Measurements from ENCODE around the gene ERC1. TPM values are rescaled to one million over a fixed set of nuclear protein-coding genes. Genes with fewer than 3 reads are reported as not detected.

The ERC1 gene
- total and polyA plus RNA-seq, 9 of the 15 experiments (the other 6 are each of a cell fraction or from before 2014, with no cell fraction given), result 0.74 to 11.8 (median 4.8) TPM

DNA sequence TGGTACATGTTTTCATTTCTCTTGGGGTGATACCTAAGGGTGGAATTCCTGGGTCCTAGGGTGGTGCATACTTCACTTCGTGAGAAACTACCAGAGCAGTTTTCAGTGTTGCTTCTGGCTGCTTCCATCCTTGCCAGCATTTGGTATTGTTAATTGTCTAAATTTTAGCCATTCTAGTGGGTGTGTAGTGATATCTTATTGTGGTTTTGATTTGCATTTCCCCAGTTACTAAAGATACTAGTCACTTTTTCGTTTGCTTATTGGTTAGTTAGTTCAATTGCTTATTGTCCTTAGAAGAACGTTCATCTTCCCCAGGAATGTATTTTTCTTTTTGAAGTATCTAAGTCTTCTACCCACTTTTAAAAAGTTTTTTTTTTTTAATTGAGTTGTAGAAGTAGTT lies 80.2 kb downstream of the ERC1 start:
- Histone ChIP-seq H3K4me1 (replicated peaks in 1 of 2; ENCODE audit: control insufficient read depth in 2 of 2, insufficient read depth in 2 of 2, low read length in 2 of 2) (no peaks in the 10 kb centered on the region), H4K20me1 (replicated peaks; ENCODE audit: control insufficient read depth, insufficient read depth, low read length) (no peaks in the 10 kb centered on the region), H3K9me3 (replicated peaks; ENCODE audit: control insufficient read depth, insufficient read depth, low read depth, low read length) (no peaks in the 10 kb centered on the region), H3K27me3 (ENCODE audit: control insufficient read depth in 2 of 2, insufficient read depth in 2 of 2, low read length in 2 of 2) (no peaks in the 10 kb centered on the region), H2AFZ (ENCODE audit: low read depth, low read length) (no peak overlapping the region), H3K27ac (ENCODE audit: extremely low read depth, low read depth, low read length) (no peak overlapping the region), H3K9me1 (ENCODE audit: control insufficient read depth, insufficient read depth, low read length) (no peaks in the 10 kb centered on the region), H3K4me3 (no peak overlapping the region), H3K79me2 (ENCODE audit: control insufficient read depth, insufficient read depth, low read length) (no peaks in the 10 kb centered on the region), H3K9ac (ENCODE audit: insufficient read depth in 1 of 2, low read depth in 2 of 2, low read length in 2 of 2) (no peak overlapping the region), H3K4me2 (ENCODE audit: insufficient read depth, low read length) (no peak overlapping the region), H3K36me3 (ENCODE audit: control insufficient read depth, insufficient read depth, low read length) (no peaks in the 10 kb centered on the region)
- TF ChIP-seq ETV6 (IDR thresholded peaks at IDR 0.05; ENCODE audit: borderline replicate concordance in 1 of 2, low read depth in 2 of 2, low read length in 1 of 2) (no peak), ETV6 (CRISPR knock-in tag; IDR thresholded peaks at IDR 0.05; ENCODE audit: borderline replicate concordance) (no peak)
- TF ChIP-seq, protein P1, sequence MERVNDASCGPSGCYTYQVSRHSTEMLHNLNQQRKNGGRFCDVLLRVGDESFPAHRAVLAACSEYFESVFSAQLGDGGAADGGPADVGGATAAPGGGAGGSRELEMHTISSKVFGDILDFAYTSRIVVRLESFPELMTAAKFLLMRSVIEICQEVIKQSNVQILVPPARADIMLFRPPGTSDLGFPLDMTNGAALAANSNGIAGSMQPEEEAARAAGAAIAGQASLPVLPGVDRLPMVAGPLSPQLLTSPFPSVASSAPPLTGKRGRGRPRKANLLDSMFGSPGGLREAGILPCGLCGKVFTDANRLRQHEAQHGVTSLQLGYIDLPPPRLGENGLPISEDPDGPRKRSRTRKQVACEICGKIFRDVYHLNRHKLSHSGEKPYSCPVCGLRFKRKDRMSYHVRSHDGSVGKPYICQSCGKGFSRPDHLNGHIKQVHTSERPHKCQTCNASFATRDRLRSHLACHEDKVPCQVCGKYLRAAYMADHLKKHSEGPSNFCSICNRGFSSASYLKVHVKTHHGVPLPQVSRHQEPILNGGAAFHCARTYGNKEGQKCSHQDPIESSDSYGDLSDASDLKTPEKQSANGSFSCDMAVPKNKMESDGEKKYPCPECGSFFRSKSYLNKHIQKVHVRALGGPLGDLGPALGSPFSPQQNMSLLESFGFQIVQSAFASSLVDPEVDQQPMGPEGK (CRISPR knock-in tag; IDR thresholded peaks at IDR 0.05; ENCODE audit: borderline replicate concordance), result no peak
- WGBS (ENCODE audit: insufficient coverage, low coverage, missing lambda C conversion rate), result 22% methylated on average over 3 of the region's 3 CpGs
- DNase-seq (ENCODE audit: extremely low read depth in 1 of 4, low spot score in 3 of 4) (no peak), FAIRE-seq (no peak), ATAC-seq (no peak)
- POLR2A ChIA-PET, result no interaction called here
- intact Hi-C loops (cut with micrococcal nuclease) (no loop called here), in situ Hi-C loops (cut with MboI) (loop anchor here (10.0 kb wide), 1 partner anchor 506 kb away; no protein-coding TSS in a partner anchor)
- BruUV-seq (replicated peaks), result no TSS peak
- CTCF ChIA-PET (ENCODE audit: low intra/inter-chr PET ratio), result no interaction called here

DNA sequence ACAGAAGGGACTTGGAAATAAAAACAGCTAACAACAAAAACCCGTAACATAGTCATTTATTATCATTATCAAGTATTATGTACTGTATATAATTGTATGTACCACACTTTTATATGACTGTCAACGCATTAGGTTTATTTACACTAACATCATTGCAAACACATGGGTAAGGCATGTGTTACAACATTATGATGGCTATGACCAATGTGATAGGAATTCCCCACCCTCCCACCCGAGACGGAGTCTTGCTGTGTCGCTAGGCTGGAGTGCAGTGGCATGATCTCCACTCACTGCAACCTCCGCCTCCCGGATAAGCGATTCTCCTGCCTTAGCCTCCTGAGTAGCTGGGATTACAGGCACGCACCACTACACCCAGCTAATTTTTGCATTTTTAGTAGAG lies 82.6 kb downstream of the ERC1 start:
- Histone ChIP-seq H3K9me1 (ENCODE audit: control insufficient read depth, insufficient read depth, low read length) (no peaks in the 10 kb centered on the region), H3K9ac (ENCODE audit: insufficient read depth in 1 of 2, low read depth in 2 of 2, low read length in 2 of 2) (no peak overlapping the region), H4K20me1 (replicated peaks; ENCODE audit: control insufficient read depth, insufficient read depth, low read length) (no peaks in the 10 kb centered on the region), H3K79me2 (ENCODE audit: control insufficient read depth, insufficient read depth, low read length) (no peaks in the 10 kb centered on the region), H3K4me3 (no peak overlapping the region), H3K4me2 (ENCODE audit: insufficient read depth, low read length) (no peak overlapping the region), H3K27ac (ENCODE audit: extremely low read depth, low read depth, low read length) (no peak overlapping the region), H3K36me3 (ENCODE audit: control insufficient read depth, insufficient read depth, low read length) (no peaks in the 10 kb centered on the region), H3K27me3 (ENCODE audit: control insufficient read depth in 2 of 2, insufficient read depth in 2 of 2, low read length in 2 of 2) (no peaks in the 10 kb centered on the region), H2AFZ (ENCODE audit: low read depth, low read length) (no peak overlapping the region), H3K9me3 (replicated peaks; ENCODE audit: control insufficient read depth, insufficient read depth, low read depth, low read length) (no peaks in the 10 kb centered on the region), H3K4me1 (replicated peaks in 1 of 2; ENCODE audit: control insufficient read depth in 2 of 2, insufficient read depth in 2 of 2, low read length in 2 of 2) (no peaks in the 10 kb centered on the region)
- BruUV-seq (replicated peaks), result no TSS peak
- in situ Hi-C loops (cut with MboI), result loop anchor here (10.0 kb wide), 1 partner anchor 509 kb away; no protein-coding TSS in a partner anchor
- ATAC-seq, result no peak
- CTCF ChIA-PET (ENCODE audit: low intra/inter-chr PET ratio), result no interaction called here
- DNase-seq (ENCODE audit: extremely low read depth in 1 of 4, low spot score in 3 of 4), result no peak
- WGBS (ENCODE audit: insufficient coverage, low coverage, missing lambda C conversion rate), result 90% methylated on average over 6 of the region's 9 CpGs
- intact Hi-C loops (cut with micrococcal nuclease), result no loop called here
- FAIRE-seq, result no peak
- POLR2A ChIA-PET, result no interaction called here
- TF ChIP-seq ZNF644 (tag; IDR thresholded peaks at IDR 0.05; ENCODE audit: low read depth) (no peak), ZNF12 (CRISPR knock-in tag; IDR thresholded peaks at IDR 0.05) (no peak), EWSR1 (IDR thresholded peaks at IDR 0.05; ENCODE audit: borderline replicate concordance, low read depth, partially characterized antibody) (no peak), ZFP30 (CRISPR knock-in tag; IDR thresholded peaks at IDR 0.05; ENCODE audit: borderline replicate concordance) (no peak), PYGO2 (tag; IDR thresholded peaks at IDR 0.05) (no peak), PHTF2 (CRISPR knock-in tag; IDR thresholded peaks at IDR 0.05) (no peak), ZNF583 (CRISPR knock-in tag; IDR thresholded peaks at IDR 0.05) (no peak), CBX2 (IDR thresholded peaks at IDR 0.05; ENCODE audit: insufficient read depth, low read length, poor library complexity, severe bottlenecking) (no peak)
- TF ChIP-seq, protein P2, sequence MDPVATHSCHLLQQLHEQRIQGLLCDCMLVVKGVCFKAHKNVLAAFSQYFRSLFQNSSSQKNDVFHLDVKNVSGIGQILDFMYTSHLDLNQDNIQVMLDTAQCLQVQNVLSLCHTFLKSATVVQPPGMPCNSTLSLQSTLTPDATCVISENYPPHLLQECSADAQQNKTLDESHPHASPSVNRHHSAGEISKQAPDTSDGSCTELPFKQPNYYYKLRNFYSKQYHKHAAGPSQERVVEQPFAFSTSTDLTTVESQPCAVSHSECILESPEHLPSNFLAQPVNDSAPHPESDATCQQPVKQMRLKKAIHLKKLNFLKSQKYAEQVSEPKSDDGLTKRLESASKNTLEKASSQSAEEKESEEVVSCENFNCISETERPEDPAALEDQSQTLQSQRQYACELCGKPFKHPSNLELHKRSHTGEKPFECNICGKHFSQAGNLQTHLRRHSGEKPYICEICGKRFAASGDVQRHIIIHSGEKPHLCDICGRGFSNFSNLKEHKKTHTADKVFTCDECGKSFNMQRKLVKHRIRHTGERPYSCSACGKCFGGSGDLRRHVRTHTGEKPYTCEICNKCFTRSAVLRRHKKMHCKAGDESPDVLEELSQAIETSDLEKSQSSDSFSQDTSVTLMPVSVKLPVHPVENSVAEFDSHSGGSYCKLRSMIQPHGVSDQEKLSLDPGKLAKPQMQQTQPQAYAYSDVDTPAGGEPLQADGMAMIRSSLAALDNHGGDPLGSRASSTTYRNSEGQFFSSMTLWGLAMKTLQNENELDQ (CRISPR knock-in tag; IDR thresholded peaks at IDR 0.05; ENCODE audit: borderline replicate concordance), result no peak

All from K562 (cell line).